CD4-positive, alpha-beta T cell treated with Interleukin-17A for 4 hours (primary cell): Measurements from ENCODE around the gene CLDN4.
"Not testable (repeated sequence)": the region's sequence is repeated elsewhere in the genome, so short reads cannot be mapped to it uniquely, and the experiment has no call there.

ENCODE experiments used
- DNase-seq: peaks from one replicate; pipeline ENCODE4 v3.0.0-alpha.2; 2020; ENCODE audit warnings: mixed read lengths

Gene CLDN4

GRCh38 chr7:73830681-73831583, at the start of gene CLDN4:
Gene CLDN4 (plus strand): TSS chr7:73830996. CDS start chr7:73831202, 206 bp downstream.
- no peak for DNase-seq

- DNase-seq, result no peak
Measured at GRCh38 chr7:73786588-73786987, 44.2 kb upstream of the CLDN4 start.

- not testable (repeated sequence) for DNase-seq
Measured at GRCh38 chr7:73787786-73788048, 43.1 kb upstream of the CLDN4 start.

- no peak for DNase-seq
Measured at GRCh38 chr7:73789051-73789450, 41.7 kb upstream of the CLDN4 start.

GRCh38 chr7:73791170-73791690, 39.6 kb upstream of the CLDN4 start:
- not testable (repeated sequence) for DNase-seq

- DNase-seq, result not testable (repeated sequence)
Measured at GRCh38 chr7:73795188-73795587, 35.6 kb upstream of the CLDN4 start.

GRCh38 chr7:73796656-73797055, 34.1 kb upstream of the CLDN4 start:
- not testable (repeated sequence) for DNase-seq

GRCh38 chr7:73797176-73797575, 33.6 kb upstream of the CLDN4 start:
- DNase-seq, result not testable (repeated sequence)

GRCh38 chr7:73799282-73800141, 31.3 kb upstream of the CLDN4 start:
- no peak for DNase-seq

GRCh38 chr7:73801577-73801976, 29.2 kb upstream of the CLDN4 start:
- DNase-seq, result no peak

GRCh38 chr7:73802459-73802858, 28.3 kb upstream of the CLDN4 start:
- no peak for DNase-seq

- DNase-seq, result no peak
Measured at GRCh38 chr7:73809467-73809951, 21.3 kb upstream of the CLDN4 start.

GRCh38 chr7:73810998-73811360, 19.8 kb upstream of the CLDN4 start:
- DNase-seq, result no peak

- DNase-seq, result peak; percentile 65
Measured at GRCh38 chr7:73811760-73812168, 19.0 kb upstream of the CLDN4 start.

GRCh38 chr7:73812996-73813395, 17.8 kb upstream of the CLDN4 start:
- DNase-seq, result no peak

GRCh38 chr7:73815436-73815835, 15.4 kb upstream of the CLDN4 start:
- no peak for DNase-seq

GRCh38 chr7:73817121-73817520, 13.7 kb upstream of the CLDN4 start:
- DNase-seq, result no peak

- DNase-seq, result no peak
Measured at GRCh38 chr7:73820013-73820412, 10.8 kb upstream of the CLDN4 start.

- not testable (repeated sequence) for DNase-seq
Measured at GRCh38 chr7:73821597-73822285, 9.1 kb upstream of the CLDN4 start.

- DNase-seq, result no peak
Measured at GRCh38 chr7:73822319-73823173, 8.2 kb upstream of the CLDN4 start.

GRCh38 chr7:73823257-73823656, 7.5 kb upstream of the CLDN4 start:
- no peak for DNase-seq
